Activated B cell treated with CpG ODN at 0.5 μM for 24 hours (primary cell): Measurements from ENCODE around the gene FZR1. TPM values are rescaled to one million over a fixed set of nuclear protein-coding genes. Genes with fewer than 3 reads are reported as not detected.

Experiments
- ATAC-seq: fragments of 200-7000 bp; cut with Tn5 transposase; one replicate; pipeline ENCODE4 v1.10.0; 2021; ENCODE audit warnings: low read depth, mild to moderate bottlenecking, moderate library complexity
- CTCF ChIA-PET: fragments of 350-600 bp; sonication (Branson Sonifier 250); formaldehyde crosslinking; loops from one replicate; lab custom pipeline; 2021; ENCODE audit warnings: antibody characterized with exemption; lab: Charles Lee
- POLR2A ChIA-PET: fragments of 350-600 bp; sonication (Branson Sonifier 250); formaldehyde crosslinking; loops from one replicate; lab custom pipeline; 2021; ENCODE audit warnings: antibody characterized with exemption; lab: Charles Lee
- DNase-seq: peaks from one replicate; pipeline ENCODE4 v3.0.0; 2022
- H3K27ac Mint-ChIP-seq: one replicate; pipeline ENCODE4 v1.8.0; 2020; ENCODE audit warnings: mixed read lengths
- H3K27me3 Mint-ChIP-seq: one replicate; pipeline ENCODE4 v1.8.0; 2021; ENCODE audit warnings: mixed read lengths
- H3K36me3 Mint-ChIP-seq: one replicate; pipeline ENCODE4 v1.8.0; 2021; ENCODE audit warnings: low read depth, mixed read lengths
- H3K4me1 Mint-ChIP-seq: one replicate; pipeline ENCODE4 v1.8.0; 2021; ENCODE audit warnings: mixed read lengths
- H3K4me3 Mint-ChIP-seq: one replicate; pipeline ENCODE4 v1.8.0; 2020; ENCODE audit warnings: mild to moderate bottlenecking, mixed read lengths
- H3K9me3 Mint-ChIP-seq: one replicate; pipeline ENCODE4 v1.8.0; 2020; ENCODE audit warnings: mixed read lengths
- CTCF ChIP-seq: fragments of 200-600 bp; IDR thresholded peaks from one replicate; pipeline ENCODE4 v1.8.0; 2022; ENCODE audit warnings: antibody characterized with exemption, mild to moderate bottlenecking
- intact Hi-C: fragments of 100-400 bp; cut with micrococcal nuclease; formaldehyde crosslinking; loops from one replicate; pipeline ENCODE4 v1.15.1; 2024
- total RNA-seq: library from RNA; stranded (reverse); gene quantifications from 2 replicates; pipeline ENCODE4 v1.2.3, GENCODE V29; 2022

FZR1 gene
- total RNA-seq, 1 donor from 2014 or later: 66.0 TPM

- DNase-seq: no peak
- no peak for TF ChIP-seq CTCF
- ATAC-seq: peak; percentile 3
- Mint-ChIP-seq H3K4me1 (peaks cover 16% of the 10 kb centered on the region), H3K9me3 (no peaks in the 10 kb centered on the region), H3K36me3 (no peaks in the 10 kb centered on the region), H3K27ac (peak overlapping the region; percentile 55), H3K27me3 (no peaks in the 10 kb centered on the region), H3K4me3 (peak overlapping the region; percentile 72)
- ChIA-PET CTCF (interaction anchor here (1.2 kb wide), 1 partner anchor 49 kb away, joined by 6 read pairs; no protein-coding TSS in a partner anchor), POLR2A (interaction anchor here (0.7 to 1.9 kb wide), 3 partner anchors 22 to 284 kb away, joined by 4 to 17 read pairs (median 6); partner anchors contain the start of genes DOHH and MRPL54)
- intact Hi-C loops: no loop called here
Measured at GRCh38 chr19:3478409-3479176, 27.5 kb upstream of the FZR1 start.

- H3K4me3 Mint-ChIP-seq: peak overlapping the region; percentile 72
- no peak for TF ChIP-seq CTCF
- peak; percentile 86 for ATAC-seq
Measured at GRCh38 chr19:3479177-3479833, 26.8 kb upstream of the FZR1 start.

GRCh38 chr19:3479834-3480215, 26.3 kb upstream of the FZR1 start:
- Mint-ChIP-seq H3K36me3 (no peaks in the 10 kb centered on the region), H3K27ac (no peak overlapping the region), H3K27me3 (no peaks in the 10 kb centered on the region), H3K4me1 (peaks cover 16% of the 10 kb centered on the region), H3K9me3 (no peaks in the 10 kb centered on the region), H3K4me3 (no peak overlapping the region)
- TF ChIP-seq CTCF: no peak
- DNase-seq: no peak
- intact Hi-C loops: no loop called here
- ATAC-seq: peak; percentile 29
- ChIA-PET POLR2A (interaction anchor here (1.4 to 1.9 kb wide), 2 partner anchors 20 to 283 kb away, joined by 6 to 17 read pairs; partner anchors contain the start of genes DOHH and MRPL54), CTCF (interaction anchor here (0.6 to 1.2 kb wide), 2 partner anchors 21 to 50 kb away, joined by 3 to 6 read pairs; no protein-coding TSS in a partner anchor)

More at GRCh38 chr19:3479177-3479833, 26.8 kb upstream of the FZR1 start:
- Mint-ChIP-seq H3K36me3 (no peaks in the 10 kb centered on the region), H3K9me3 (no peaks in the 10 kb centered on the region), H3K27ac (no peak overlapping the region), H3K4me1 (peaks cover 16% of the 10 kb centered on the region), H3K27me3 (no peaks in the 10 kb centered on the region)
- intact Hi-C loops: no loop called here
- ChIA-PET POLR2A (interaction anchor here (0.7 to 1.9 kb wide), 3 partner anchors 21 to 283 kb away, joined by 4 to 17 read pairs (median 6); partner anchors contain the start of genes DOHH and MRPL54), CTCF (interaction anchor here (0.6 to 1.2 kb wide), 2 partner anchors 22 to 50 kb away, joined by 3 to 6 read pairs; no protein-coding TSS in a partner anchor)
- no peak for DNase-seq

- H3K27ac Mint-ChIP-seq: no peak within 1 kb of the TSS
- no peak for TF ChIP-seq CTCF
- H3K9me3 Mint-ChIP-seq: no peaks in the 10 kb centered on the region
- no peak within 1 kb of the TSS for H3K4me3 Mint-ChIP-seq
- intact Hi-C loops: no loop called here
- no peaks in the 10 kb centered on the region for H3K27me3 Mint-ChIP-seq
- CTCF ChIA-PET: no interaction called here
- POLR2A ChIA-PET: no interaction called here
- ATAC-seq (no peak), DNase-seq (no peak)
- H3K4me1 Mint-ChIP-seq: peaks cover 19% of the 10 kb centered on the region
- H3K36me3 Mint-ChIP-seq: no peaks in the 10 kb centered on the region
Measured at GRCh38 chr19:3480383-3481091, 25.6 kb upstream of the FZR1 start, which contains the start of gene SMIM24. SMIM24 (minus strand) TSS chr19:3480525; CDS start chr19:3480463, 62 bp downstream.
